Activated CD8-positive, alpha-beta memory T cell treated with anti-CD3 and anti-CD28 coated beads for 1 hour (primary cell): Measurements from ENCODE around the gene AGTRAP.

ENCODE experiments used
- DNase-seq, 2 donors: peaks; one replicate each; pipeline ENCODE4 v3.0.0-alpha.2; 2020; ENCODE audit warnings: low read depth in 1 of 2; ENCODE audit errors: extremely low read depth in 1 of 2

The AGTRAP gene

DNA sequence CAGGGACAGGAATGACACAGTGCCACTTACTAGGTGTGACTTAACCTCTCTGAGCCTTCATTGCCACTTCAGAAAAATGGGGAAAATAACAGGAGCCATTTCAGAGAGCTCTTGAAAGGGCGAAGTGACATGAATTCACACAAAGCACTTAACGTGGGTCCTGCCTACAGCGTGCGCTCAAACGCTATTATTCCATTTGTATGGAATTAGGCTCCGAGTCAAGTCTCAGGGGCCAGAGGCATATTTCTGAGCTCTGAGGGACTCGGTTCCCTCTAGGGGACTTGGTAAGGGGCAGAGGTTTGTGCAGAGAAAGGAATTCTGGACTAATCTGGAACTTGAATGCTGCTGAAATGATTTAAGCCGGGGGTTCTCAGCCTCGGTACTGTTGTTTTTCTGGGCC is 30.3 kb upstream of the AGTRAP start:
- no peak for DNase-seq

DNA sequence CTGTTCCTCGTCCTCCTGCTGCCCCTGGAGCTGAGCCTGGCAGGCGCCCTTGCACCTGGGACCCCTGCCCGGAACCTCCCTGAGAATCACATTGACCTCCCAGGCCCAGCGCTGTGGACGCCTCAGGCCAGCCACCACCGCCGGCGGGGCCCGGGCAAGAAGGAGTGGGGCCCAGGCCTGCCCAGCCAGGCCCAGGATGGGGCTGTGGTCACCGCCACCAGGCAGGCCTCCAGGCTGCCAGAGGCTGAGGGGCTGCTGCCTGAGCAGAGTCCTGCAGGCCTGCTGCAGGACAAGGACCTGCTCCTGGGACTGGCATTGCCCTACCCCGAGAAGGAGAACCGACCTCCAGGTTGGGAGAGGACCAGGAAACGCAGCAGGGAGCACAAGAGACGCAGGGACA is 29.6 kb upstream of the AGTRAP start:
- DNase-seq, result no peak

DNA sequence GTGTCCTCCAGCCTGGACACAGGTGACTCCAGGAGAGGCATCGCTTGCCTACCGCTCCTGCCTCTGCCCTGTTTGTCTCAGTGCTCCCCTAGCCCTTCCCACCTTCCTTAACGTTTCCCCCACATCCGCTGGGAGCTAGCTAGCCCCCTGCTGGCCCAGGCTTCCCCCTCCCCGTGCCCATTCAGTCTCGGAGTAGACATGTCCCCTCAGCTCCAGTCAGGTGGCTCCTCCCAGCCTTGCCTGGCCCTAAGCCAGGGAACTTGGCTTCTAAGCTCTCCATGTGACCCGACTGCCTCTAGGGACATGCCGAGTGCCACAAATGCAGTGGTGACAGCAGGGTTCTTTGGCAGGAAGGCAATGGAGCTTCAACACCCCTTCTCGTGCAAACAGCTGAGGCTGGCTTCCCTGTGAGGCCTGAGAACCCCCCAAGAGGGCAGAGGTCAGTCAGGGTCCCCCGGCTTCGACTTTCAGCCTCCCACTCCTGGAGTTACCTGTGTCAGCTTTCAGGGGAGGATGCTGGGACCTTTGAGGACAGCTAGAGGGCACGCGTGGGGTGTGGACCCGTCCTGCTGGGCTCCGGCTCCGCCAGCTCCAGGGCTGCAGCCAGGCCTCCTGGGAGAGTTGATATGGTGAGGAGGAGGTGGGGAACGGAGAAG is 28.2 kb upstream of the AGTRAP start:
- no peak for DNase-seq

DNA sequence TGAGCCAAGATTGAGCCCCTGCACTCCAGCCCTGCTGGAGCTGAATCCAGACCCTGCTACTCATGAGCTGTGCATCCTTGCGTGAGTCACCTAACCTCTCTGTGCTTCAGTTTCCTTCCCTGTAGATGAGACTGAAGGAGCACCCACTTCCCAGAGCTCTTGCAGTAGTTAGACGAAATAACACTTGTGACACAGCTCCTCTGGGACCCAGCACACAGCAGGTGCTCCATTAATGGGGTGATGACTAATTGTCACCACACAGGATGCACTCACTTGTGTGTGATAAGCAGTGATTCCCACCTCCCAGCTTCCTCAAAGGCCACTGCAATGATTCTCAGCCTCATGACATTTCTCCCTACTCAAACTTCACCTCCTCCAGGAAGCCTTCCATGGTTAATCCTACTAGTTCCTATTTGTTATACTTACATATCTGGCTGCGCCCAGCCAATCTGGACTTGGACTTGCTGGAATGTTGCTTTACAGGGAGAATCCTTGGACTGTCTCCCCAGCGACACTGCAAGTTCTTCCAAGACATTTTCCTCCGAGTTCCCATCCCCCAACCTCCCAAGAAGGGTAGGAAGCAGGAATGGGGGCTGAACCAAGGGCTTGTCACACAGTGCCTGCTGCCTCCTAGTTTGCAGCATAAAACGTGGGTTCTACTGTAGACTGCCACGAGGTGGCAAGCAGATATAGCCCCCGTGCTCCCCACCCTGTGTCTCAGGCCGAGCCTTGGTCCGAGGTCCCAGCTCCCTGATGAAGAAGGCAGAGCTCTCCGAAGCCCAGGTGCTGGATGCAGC is 27.2 kb upstream of the AGTRAP start:
- DNase-seq, result no peak

DNA sequence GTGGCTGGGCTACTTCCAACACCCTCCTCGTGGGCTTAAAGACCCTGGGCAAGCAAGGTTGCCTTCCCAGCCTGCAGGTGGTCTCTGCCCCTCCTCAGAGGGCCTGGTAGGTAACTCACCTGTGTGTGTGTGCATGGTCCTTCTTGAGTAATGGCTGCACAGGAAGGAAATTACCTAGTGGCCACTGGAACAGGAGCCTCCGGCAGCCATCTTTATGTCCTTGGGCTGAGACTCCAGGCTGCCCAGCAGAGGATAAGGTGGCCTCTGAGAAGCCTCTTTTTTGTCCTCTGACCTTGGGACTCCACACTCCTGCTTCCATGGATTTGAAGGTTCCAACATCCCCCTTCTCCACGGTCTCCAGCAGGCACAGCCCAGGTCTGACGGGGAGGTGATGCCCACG is 24.4 kb upstream of the AGTRAP start:
- no peak for DNase-seq

DNA sequence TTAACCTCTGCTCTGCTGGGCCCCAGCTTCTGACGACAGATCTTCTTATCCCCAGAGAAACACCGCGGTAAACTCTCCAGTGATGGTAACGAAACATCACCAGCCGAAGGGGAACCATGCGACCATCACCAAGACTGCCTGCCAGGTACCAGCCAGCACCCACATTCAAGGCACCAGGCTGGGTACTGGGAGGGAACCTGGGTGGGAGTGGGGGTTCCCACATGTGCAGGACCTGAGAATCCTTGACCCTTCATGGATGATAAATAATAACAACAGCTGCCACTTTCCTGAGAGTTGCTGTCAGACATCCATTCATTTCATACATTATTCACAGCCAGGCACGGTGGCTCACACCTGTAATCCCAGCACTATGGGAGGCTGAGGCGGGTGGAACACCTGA is 23.7 kb upstream of the AGTRAP start:
- DNase-seq, result no peak

DNA sequence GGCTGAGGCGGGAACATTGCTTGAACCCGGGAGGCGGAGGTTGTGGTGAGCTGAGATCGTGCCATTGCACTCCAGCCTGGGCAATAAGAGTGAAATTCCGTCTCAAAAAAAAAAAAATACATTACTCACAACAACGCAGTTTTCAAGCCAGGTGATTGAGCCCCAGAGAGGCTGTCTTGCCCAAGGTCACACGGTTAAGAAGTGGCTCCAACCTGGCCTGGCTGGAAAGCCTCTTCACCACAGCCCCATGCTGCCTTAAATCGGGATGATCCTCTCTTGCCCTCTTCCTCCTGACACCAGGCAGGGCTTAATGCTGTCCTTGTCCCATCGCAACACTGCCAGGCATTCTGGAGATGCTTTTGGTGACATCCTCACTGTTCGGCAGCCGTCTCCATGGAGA is 22.8 kb upstream of the AGTRAP start:
- no peak for DNase-seq

DNA sequence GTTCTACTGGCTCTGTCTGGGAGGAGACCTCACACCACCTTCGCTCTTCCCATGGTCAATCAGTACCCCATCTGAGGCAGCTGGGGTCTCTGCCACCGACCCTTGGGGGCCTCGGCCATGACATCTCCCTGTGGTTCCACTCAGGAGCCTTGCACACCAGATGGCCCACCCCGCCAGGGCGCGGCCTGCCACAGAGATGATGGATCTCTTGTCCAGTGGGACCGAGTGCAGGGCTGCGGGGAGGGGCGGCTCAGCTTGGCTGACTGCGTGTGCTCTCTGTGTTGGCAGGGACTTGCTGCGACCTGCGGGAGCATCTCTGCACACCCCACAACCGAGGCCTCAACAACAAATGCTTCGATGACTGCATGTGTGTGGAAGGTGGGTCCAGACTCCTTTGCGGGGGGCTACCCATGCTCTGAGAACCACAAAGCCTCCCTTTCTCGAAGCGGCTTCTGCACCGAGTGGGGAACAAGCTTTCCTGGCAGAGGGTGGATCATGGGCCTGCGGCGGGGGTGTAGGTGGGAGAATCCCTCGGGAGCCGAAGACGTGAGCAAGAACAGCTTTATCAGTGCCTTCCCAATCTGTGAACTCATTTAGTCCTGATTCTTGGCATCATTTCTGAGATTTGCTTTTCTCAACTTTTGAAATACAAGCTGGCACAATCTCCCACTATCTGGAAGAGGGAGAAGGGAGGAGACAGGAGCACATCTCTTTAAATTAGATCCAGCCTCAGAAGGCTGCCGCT is 20.9 kb upstream of the AGTRAP start:
- no peak for DNase-seq

DNA sequence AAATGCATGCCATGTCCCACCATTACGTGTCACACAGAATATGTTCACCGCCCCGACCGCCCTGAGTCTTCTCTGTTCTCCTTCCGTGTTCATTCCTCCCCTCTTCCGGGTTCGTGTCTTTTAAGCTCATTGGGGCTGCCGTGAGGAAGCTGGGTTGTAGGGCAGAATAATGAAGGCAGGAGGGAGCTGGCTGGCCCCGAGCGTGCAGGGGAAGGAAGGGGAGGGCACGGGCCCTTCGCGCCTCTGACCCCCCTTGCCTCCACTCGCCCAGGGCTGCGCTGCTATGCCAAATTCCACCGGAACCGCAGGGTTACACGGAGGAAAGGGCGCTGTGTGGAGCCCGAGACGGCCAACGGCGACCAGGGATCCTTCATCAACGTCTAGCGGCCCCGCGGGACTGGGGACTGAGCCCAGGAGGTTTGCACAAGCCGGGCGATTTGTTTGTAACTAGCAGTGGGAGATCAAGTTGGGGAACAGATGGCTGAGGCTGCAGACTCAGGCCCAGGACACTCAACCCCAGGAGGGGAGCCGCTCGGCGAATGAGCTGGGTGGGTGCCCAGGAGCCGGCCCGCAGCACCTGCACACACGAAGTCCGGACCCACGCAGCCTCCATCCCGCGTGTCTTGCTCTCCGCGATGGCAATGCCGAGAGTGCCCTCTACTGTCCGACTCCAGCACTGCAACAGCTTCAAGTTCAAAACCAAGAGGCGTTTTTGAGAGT is 16.5 kb upstream of the AGTRAP start:
- peak; percentile 65 to 74 for DNase-seq

DNA sequence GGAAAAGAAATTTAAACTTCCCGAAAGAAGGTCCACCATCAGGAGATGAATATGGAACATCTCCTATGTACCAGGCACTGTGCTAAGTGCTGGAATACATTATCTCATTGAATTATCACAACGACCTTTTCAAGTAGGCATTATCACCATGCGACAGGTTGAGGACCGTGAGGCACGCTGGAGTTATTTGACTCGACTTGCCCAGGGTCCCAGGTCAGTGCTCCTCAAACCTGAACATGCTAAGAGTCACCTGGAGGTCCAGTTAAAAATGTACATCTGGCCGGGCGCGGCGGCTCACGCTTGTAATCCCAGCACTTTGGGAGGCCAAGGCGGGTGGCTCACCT is 15.9 kb upstream of the AGTRAP start:
- no peak for DNase-seq

DNA sequence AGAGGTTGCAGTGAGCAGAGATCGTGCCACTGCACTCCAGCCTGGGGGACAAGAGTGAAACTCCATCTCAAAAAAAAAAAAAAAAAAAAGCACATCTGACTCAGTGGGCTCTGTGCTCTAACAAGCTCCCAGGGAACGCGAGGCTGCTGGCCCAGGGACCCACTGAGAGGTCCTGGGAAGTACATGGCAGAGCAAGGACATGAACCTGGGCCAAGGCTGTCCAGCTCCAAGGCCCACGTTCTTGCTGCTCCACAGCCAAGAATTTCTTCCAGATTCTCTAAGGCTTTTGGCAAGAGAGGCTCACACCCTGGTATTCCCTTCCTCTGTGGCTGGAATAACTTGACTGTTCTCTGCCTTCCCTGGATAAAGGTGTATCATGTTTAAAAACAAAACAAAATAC is 15.4 kb upstream of the AGTRAP start:
- no peak for DNase-seq

DNA sequence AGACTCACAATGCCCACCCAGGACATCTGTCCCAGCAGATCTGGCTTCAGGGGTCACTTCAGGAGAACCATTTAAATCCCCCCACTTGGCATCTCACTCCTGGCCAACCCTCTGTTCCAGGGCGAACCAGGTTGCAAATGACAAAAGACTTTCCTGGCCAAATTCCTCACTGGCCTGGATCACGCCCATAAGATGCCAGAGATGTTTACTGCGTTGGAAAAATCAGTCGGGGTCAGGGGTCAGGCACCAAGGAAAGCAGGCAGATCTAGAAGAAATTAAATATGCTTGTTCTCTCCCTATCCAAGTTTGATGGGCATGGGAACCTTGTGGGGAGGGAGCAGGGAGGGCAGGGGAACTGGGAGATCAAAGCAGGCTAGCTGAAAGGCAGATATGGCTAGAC is 14.6 kb upstream of the AGTRAP start:
- no peak for DNase-seq

DNA sequence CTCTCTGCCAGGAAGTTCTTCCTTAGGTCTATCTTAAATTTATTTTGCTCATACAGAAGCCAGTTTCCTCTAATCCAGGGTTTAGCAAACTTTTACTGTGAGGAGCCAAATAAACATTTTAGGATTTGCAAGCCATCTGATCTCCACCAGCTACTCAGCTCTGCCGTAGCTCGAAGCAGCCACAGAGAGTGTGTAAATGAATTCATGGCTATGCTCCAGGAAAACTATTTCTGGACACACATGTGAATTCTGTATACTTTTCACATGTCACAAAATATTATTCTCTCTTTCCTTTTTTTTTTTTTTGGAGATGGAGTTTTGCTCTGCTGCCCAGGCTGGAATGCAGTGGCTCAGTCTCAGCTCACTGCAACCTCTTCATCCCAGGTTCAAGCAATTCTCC is 13.4 kb upstream of the AGTRAP start:
- DNase-seq, result no peak

DNA sequence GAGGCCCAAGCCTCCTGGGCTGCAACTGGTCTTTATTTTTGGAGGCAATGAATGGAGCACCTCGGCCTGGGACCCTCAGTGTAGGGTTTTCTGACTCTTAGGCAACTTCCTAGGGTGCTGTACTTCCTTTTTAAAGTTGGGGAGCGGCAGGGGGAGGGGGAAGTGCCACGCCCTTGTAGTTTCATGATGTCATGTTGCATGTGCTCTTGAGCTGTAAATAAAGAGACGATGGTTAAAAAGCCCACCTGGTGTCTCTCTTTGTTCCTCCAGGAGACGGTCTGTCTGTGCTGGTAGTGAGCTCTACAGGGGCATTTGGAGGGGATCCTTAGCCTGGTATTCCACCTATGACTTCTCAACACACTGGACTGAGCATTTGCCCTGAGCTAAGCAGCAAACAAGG is 10.3 kb upstream of the AGTRAP start:
- DNase-seq, result no peak

DNA sequence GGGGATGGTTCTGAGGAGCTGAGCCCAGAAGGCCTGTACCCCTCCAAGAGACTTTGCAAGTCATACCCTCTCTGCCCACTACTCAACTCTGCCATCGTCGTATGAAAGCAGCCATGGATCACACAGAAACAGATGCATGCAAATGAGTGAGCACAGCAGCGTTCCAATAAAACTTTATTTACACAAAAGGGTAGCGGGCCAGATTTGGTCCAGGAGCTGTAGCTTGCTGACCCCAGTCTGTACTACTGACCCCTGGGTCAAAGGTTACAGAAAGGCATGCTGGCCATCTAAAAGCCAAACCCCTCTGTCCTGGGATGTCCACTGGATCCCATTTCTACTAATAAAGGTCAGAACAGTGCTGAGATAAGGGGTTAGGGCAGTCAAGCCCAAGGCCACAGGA is 8.8 kb upstream of the AGTRAP start:
- no peak for DNase-seq

DNA sequence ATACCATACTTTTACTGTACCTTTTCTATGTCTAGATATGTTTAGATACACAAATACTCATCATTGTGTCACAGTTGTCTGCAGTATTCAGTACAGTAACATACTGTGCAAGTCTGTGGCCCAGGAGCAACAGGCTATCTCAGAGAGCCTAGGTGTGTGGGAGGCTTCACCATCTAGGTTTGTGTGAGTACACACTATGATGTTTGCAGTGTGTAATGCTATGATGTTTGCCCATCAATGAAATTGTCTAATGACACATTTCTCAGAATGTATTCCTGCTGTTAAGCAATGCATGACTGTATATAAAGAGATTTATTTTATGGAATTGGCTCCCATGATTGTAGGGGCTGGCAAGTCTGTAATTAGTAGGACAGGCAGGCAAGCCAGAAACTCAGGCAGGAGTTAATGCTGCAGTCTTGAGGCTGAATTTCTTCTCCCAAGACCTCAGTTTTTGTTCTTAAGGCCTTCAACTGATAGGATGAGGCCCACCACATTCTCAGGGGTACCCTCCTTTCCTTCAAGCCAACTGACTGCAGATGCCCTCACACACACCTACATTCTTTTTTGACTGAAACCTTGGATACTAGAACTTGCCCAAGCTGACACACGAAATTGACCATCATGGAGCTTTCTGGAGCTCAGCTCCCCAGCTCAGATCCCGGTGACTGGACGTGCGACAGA is 7.7 kb upstream of the AGTRAP start:
- DNase-seq, result no peak

DNA sequence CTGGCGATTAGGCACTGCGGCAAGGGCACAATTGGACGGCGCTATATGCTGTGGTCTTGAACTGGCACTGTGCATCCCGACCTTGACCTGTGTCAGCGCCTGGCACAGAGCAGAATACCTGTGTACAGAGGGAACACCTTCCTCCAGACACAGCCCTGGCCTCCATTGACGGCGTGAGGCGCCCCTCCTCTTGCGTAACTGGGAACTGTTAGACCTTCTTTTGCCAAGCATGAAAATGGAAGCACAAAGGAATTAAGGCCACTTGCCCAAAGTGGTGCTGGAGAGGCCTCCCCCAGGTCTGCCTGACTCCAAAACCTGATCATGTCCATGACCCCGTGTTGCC is 6.8 kb upstream of the AGTRAP start:
- no peak for DNase-seq

DNA sequence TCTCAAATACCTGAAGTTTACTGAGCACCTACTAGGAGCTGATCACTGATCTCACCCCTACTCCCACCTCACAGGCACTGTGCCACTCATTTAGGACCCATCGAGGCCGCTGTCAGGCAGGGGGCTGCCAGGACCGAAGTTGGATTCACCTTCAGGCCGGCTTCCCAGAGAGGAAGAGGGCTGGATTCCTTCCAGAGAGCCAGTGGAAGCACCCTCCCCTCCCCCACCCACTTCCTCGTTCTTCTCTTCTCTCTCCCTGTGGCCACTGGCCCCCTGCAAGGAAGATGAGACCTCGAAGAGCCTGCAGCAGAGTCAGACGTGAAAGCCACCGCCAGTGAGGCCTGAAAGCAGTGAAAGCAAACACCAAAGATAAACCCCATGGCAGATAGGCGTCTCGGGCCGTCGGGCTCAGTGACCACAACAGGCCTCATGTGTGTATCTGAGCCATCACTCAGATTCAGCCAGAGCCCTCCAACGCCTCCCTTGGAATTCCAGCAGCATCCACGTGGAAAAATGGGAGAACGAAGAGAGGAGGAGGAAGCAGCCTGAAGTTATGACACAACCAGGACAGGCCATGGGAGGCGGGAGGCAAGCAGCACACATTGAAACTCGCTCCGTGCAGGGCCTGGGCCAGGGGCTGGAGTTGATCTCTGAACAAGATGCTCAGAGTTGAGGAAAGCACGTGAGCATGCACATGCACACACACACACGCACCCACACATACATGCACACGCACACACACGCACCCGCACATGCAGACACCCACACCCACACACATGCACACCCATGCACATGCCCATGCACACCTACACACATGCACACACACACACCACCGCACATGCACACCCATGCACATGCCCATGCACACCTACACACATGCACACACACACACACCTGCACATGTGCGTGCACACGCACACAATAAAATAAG is 6.2 kb upstream of the AGTRAP start:
- DNase-seq, result no peak

DNA sequence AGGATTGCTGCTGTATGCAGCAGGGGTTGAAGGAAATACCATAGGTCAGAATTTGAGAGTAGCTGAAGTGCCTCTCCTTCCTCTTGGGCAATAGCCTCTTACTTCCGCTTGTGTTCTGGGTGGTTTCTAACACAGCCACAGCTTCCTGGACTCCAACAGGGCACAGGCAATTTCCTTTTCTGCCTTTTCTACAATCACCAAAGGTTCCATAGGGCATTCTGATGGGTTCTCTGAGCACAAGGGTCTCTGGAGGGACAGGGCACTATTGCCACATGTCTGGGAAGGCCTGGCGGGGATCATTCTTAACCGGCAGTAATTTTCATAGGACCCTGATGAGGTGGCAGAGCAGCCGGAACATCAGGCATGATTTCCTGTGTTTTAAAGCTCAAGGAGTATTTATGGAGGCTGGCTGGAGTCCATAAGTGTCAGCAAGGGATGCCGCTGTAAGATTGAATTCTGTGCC is 5.5 kb upstream of the AGTRAP start:
- DNase-seq, result no peak
